ENCODE data around the gene OR4D9. TPM values are rescaled to one million over a fixed set of nuclear protein-coding genes. Genes with fewer than 3 reads are reported as not detected.
A peak's percentile ranks its signal among the peaks of the same experiment; 100 is the strongest.

The OR4D9 gene
- total RNA-seq, 2 experiments from 2014 or later: not detected

DNA sequence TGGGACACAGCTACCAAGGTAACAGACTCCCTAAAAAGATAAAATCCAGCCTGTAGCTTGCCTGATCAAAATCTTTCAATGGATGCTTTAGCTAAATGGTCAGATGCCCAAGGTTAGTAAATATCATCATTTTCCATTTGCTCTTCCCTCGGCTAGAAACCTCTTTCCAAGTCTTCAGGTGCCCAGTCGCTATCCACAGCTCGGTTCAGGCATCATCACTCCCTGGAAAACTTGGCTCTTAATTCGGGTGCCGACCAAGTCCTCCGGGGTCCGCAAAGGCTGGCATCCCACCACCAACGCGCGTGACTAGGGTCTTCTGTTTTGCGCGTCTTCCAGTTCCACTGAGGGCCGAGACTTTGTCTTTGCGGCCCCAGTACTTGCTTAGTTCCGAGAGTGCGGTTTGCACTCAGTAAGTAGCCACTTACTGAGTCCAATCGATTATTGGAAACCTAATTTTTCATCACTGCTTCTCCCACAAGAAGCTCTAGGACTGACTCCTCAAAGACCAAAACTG is 44.3 kb downstream of the OR4D9 start:
- ChIA-PET POLR2A (interaction anchor here (1.2 to 2.5 kb wide), 3 partner anchors 10 to 113 kb away, joined by 3 to 5 read pairs (median 5); partner anchors contain the start of gene PATL1), CTCF (no interaction called here)
- no peak for DNase-seq
- Mint-ChIP-seq H3K27ac (peak overlapping the region; percentile 71), H3K4me3 (peak overlapping the region; percentile 60), H3K4me1 (peaks cover 57% of the 10 kb centered on the region), H3K36me3 (ENCODE audit: low read depth) (peaks cover 3% of the 10 kb centered on the region), H3K9me3 (no peaks in the 10 kb centered on the region), H3K27me3 (peaks cover 15% of the 10 kb centered on the region)

DNA sequence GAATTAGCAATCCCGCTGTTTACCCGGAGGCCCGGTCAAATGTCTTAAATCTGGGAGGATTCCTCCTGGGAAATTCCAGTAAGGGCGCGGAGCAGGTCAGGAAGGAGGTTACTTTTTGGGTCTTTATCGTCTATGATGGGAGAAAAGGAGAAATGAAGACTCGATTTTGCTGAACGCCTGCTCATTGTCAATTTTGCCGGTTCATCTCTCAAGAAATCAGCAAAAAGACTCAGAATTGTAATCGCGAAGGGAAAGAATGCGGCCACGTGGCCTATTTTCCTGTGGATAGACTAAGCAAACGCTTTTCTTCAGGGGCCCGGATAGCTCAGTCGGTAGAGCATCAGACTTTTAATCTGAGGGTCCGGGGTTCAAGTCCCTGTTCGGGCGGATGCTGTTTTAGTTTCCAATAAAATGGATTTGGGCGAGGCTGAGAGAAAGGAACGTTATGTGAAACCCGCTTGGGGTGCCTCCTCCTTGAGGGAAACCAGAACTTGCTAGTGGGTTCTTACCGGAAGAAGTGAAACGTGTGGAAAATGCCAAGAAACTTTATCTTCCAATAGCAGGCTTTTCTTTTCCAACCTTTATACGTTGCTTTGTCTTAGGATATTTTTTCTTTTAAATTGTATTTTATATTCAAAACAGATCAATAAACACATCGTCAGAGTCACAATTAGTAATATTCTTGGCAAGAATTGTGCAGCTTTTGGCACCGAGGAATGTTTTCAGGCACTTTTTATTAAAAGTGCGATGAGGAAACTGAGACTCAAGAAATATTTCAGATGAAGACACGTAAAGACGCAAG is 45.0 kb downstream of the OR4D9 start:
- H3K4me3 Mint-ChIP-seq: peak overlapping the region; percentile 69
- peaks cover 55% of the 10 kb centered on the region for H3K4me1 Mint-ChIP-seq
- H3K36me3 Mint-ChIP-seq (ENCODE audit: low read depth): peaks cover 3% of the 10 kb centered on the region
- H3K27me3 Mint-ChIP-seq: peaks cover 15% of the 10 kb centered on the region
- H3K27ac Mint-ChIP-seq: peak overlapping the region; percentile 71
- no peaks in the 10 kb centered on the region for H3K9me3 Mint-ChIP-seq
- DNase-seq: peak; percentile 68
- POLR2A ChIA-PET: interaction anchor here (0.8 to 2.5 kb wide), 5 partner anchors 10 to 113 kb away, joined by 3 to 5 read pairs (median 4); partner anchors contain the start of genes OSBP and PATL1
- CTCF ChIA-PET: no interaction called here

DNA sequence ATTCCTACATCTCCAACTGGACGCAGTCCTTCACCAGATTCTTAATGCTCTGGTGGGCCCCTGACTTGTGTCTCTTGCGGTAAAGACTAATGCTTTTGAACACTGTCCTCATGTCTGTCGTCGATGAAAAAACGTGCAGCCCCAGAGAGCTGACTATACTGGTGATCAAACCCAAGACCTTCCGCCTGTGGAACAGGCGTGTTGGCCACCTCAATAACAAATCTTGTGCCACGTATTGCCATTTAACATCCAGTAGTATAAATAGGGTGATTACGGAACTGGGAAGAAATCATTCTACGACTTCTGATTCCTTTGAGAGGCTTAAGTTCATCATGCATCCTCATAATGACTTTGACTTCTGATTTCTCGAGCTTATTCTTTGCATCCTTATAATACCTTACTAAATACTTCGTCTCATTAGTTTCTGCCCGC is 45.6 kb downstream of the OR4D9 start:
- no peak for DNase-seq
- Mint-ChIP-seq H3K36me3 (ENCODE audit: low read depth) (peaks cover 3% of the 10 kb centered on the region), H3K4me3 (peak overlapping the region; percentile 69), H3K9me3 (no peaks in the 10 kb centered on the region), H3K27ac (peak overlapping the region; percentile 64), H3K27me3 (peaks cover 15% of the 10 kb centered on the region), H3K4me1 (peaks cover 54% of the 10 kb centered on the region)
- POLR2A ChIA-PET: interaction anchor here (0.8 to 2.5 kb wide), 6 partner anchors 9 to 112 kb away, joined by 3 to 5 read pairs (median 4); partner anchors contain the start of genes OSBP and PATL1
- CTCF ChIA-PET: no interaction called here

GRCh38 chr11:59558270-59558643 is 46.9 kb downstream of the OR4D9 start:
- no peaks in the 10 kb centered on the region for H3K9me3 Mint-ChIP-seq
- ChIA-PET CTCF (interaction anchor here (0.7 kb wide), 1 partner anchor 111 kb away, joined by 3 read pairs; the partner anchor contains the start of gene PATL1), POLR2A (interaction anchor here (0.8 to 3.5 kb wide), 4 partner anchors 8 to 111 kb away, joined by 3 to 27 read pairs (median 3); partner anchors contain the start of gene PATL1)
- H3K36me3 Mint-ChIP-seq (ENCODE audit: low read depth): peaks cover 3% of the 10 kb centered on the region
- peak overlapping the region; percentile 69 for H3K4me3 Mint-ChIP-seq
- H3K4me1 Mint-ChIP-seq: peaks cover 54% of the 10 kb centered on the region
- no peak for DNase-seq
- peaks cover 12% of the 10 kb centered on the region for H3K27me3 Mint-ChIP-seq
- no peak overlapping the region for H3K27ac Mint-ChIP-seq

DNA sequence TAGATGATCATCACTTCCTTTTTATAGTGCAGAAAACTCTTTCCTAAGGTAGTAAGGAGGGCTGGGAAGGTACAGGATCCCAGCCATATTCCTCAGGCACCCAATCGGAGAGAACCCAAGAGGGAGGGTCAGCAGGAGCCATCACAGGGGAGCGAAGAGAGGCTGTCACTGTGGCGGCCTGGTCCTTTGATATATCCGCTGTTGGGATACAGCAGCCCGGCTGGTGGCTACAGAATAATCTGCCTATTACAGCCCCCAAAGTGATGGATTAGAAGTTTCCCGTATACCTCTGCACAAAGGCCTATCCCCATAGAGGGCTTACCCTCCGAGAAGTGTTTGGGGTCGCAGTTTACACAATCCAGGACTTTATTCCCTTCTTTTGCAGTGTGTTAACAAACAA is 48.5 kb downstream of the OR4D9 start:
- Mint-ChIP-seq H3K4me1 (peaks cover 53% of the 10 kb centered on the region), H3K27ac (peak overlapping the region; percentile 88), H3K9me3 (no peaks in the 10 kb centered on the region), H3K27me3 (peaks cover 12% of the 10 kb centered on the region), H3K36me3 (ENCODE audit: low read depth) (peaks cover 3% of the 10 kb centered on the region), H3K4me3 (peak overlapping the region; percentile 83)
- DNase-seq: no peak
- POLR2A ChIA-PET: interaction anchor here (1.8 to 3.5 kb wide), 3 partner anchors 10 to 109 kb away, joined by 9 to 27 read pairs (median 23); partner anchors contain the start of genes OSBP and PATL1
- CTCF ChIA-PET: interaction anchor here (1.4 to 2.1 kb wide), 2 partner anchors 22 to 388 kb away, joined by 6 read pairs; partner anchors contain the start of gene DTX4

DNA sequence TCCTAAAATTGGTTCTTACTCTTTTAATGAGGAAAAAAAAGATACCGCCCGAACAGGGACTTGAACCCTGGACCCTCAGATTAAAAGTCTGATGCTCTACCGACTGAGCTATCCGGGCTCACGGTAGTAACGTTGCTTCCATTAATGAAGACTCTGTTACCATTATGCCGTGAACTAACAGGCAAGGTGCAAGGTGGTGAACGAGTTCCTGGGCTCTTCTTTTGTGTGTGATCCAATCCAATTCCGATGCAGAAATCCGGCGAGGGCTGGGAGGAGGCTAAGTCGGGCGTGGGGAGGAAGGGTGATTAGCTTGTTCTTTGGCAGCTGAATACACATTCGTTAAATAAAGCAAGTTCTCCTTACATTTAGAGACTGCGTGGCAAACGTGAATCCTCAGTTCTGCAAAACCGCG is 49.0 kb downstream of the OR4D9 start:
- DNase-seq: peak; percentile 75
- Mint-ChIP-seq H3K4me1 (peaks cover 52% of the 10 kb centered on the region), H3K36me3 (ENCODE audit: low read depth) (peaks cover 3% of the 10 kb centered on the region), H3K9me3 (no peaks in the 10 kb centered on the region), H3K4me3 (peak overlapping the region; percentile 83), H3K27me3 (peaks cover 11% of the 10 kb centered on the region), H3K27ac (peak overlapping the region; percentile 88)
- POLR2A ChIA-PET: interaction anchor here (1.8 to 3.5 kb wide), 4 partner anchors 11 to 109 kb away, joined by 4 to 27 read pairs (median 16); partner anchors contain the start of genes OSBP and PATL1
- CTCF ChIA-PET: interaction anchor here (1.2 to 2.1 kb wide), 4 partner anchors 10 to 389 kb away, joined by 4 to 6 read pairs (median 6); partner anchors contain the start of gene DTX4

DNA sequence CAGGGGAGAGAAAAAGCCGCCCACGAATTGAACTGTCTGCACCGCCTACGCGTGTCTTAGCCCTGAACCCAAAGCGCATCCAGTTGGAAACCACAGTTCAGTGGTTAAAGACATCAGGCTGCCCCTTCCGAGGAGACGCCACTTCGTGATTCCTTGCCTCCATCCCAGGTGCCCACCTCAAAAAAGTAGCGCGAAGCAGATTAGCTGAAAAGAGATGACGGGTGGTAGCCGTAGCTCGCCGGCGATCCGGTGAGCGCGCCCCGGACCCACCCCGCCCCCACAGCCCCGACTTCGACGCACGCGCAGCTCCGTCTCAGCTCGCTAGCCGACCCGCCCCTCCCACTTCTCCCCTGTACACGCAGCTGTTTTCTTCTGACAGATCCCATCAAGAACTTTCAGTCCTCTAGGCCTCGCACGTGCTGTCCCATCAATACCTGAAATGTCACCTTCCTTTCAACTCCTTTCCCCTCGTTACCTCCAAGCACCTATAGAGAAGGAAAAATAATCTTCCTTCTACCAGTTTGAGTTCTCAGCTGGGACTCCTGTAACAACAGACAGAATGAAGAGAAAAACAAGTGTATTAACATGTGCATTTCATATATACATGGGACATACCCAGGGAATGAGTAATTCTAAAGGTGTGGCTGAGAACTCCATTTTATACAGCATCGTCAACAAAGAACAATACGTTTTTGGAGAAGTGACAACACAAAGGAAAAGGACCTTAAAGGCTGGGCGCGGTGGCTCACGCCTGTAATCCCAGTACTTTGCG is 49.5 kb downstream of the OR4D9 start:
- ChIA-PET CTCF (interaction anchor here (1.2 to 2.1 kb wide), 4 partner anchors 11 to 389 kb away, joined by 4 to 6 read pairs (median 6); partner anchors contain the start of gene DTX4), POLR2A (interaction anchor here (1.8 to 3.5 kb wide), 4 partner anchors 11 to 108 kb away, joined by 4 to 27 read pairs (median 16); partner anchors contain the start of genes OSBP and PATL1)
- peak; percentile 81 for DNase-seq
- peaks cover 3% of the 10 kb centered on the region for H3K36me3 Mint-ChIP-seq (ENCODE audit: low read depth)
- H3K27me3 Mint-ChIP-seq: peaks cover 5% of the 10 kb centered on the region
- peak overlapping the region; percentile 83 for H3K4me3 Mint-ChIP-seq
- H3K4me1 Mint-ChIP-seq: peaks cover 49% of the 10 kb centered on the region
- no peaks in the 10 kb centered on the region for H3K9me3 Mint-ChIP-seq
- H3K27ac Mint-ChIP-seq: peak overlapping the region; percentile 88

DNA sequence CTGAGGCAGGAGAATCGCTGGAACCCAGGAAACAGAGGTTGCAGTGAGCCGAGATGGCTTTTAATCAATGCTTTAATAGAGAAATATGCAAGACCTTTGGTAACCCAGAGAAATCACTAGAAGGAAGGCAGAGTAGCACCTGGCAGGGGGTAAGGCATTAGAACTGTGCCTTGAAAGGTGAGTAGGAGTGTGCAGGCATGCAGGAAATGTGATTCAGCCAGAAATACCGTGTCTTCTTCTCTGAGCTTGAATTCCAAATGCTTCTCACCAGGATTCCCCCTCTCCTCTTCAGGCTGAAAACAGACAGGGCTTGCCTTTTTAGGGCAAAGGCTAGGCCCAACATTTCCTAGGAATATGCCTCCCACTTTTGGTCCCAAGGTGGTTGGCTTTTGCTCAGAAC is 51.0 kb downstream of the OR4D9 start:
- H3K27ac Mint-ChIP-seq: no peak overlapping the region
- peaks cover 41% of the 10 kb centered on the region for H3K4me1 Mint-ChIP-seq
- H3K36me3 Mint-ChIP-seq (ENCODE audit: low read depth): peaks cover 3% of the 10 kb centered on the region
- CTCF ChIA-PET: no interaction called here
- no peak for DNase-seq
- no peaks in the 10 kb centered on the region for H3K9me3 Mint-ChIP-seq
- H3K27me3 Mint-ChIP-seq: no peaks in the 10 kb centered on the region
- POLR2A ChIA-PET: interaction anchor here (1.8 to 2.6 kb wide), 2 partner anchors 11 to 53 kb away, joined by 4 to 23 read pairs; partner anchors contain the start of gene OSBP
- no peak overlapping the region for H3K4me3 Mint-ChIP-seq

Other genes with a start within 250 kb of the OR4D9 start
- not detected for gene OR5AN1, start 152.6 kb upstream of the OR4D9 start, total RNA-seq
- not detected for gene OR5A2, start 85.1 kb upstream of the OR4D9 start, total RNA-seq
- gene OR5A1, start 75.1 kb upstream of the OR4D9 start, total RNA-seq: not detected
- not detected for gene OR4D6, start 54.6 kb upstream of the OR4D9 start, total RNA-seq
- gene OR4D10, start 38.2 kb upstream of the OR4D9 start, total RNA-seq: not detected
- not detected for gene OR4D11, start 8.0 kb upstream of the OR4D9 start, total RNA-seq
- gene OSBP, start 104.2 kb downstream of the OR4D9 start, total RNA-seq: 10 to 100 TPM; 40.4 to 41.5 TPM
- 10 to 100 TPM; 56.4 to 56.8 TPM for gene PATL1, start 157.5 kb downstream of the OR4D9 start, total RNA-seq
- gene OR10V1, start 202.3 kb downstream of the OR4D9 start, total RNA-seq: not detected
- 10 to 100 TPM; 89.1 to 92.3 TPM for gene STX3, start 243.8 kb downstream of the OR4D9 start, total RNA-seq